B cell (primary cell): ENCODE results near the gene DR1.

ENCODE experiments used
- CTCF ChIP-seq: fragments of 200-600 bp; IDR thresholded peaks from one replicate; pipeline ENCODE4 v1.8.0; 2022; ENCODE audit warnings: antibody characterized with exemption, mild to moderate bottlenecking
- EZH2 ChIP-seq: IDR thresholded peaks from 2 replicates; pipeline ENCODE4 v1.6.1; 2012; ENCODE audit warnings: borderline replicate concordance, low read depth, mild to moderate bottlenecking, moderate library complexity, low read length; ENCODE audit not compliant: insufficient read depth, poor library complexity, severe bottlenecking

- TF ChIP-seq CTCF (no peak), EZH2 (no peak)
Measured at GRCh38 chr1:93344484-93344883, 1.2 kb upstream of the DR1 start.
